Activated T-cell treated with anti-CD3 and anti-CD28 coated beads for 4 hours (primary cell): ENCODE measurements around the gene NDUFS5.
"Not testable (repeated sequence)": the region's sequence is repeated elsewhere in the genome, so short reads cannot be mapped to it uniquely, and the experiment has no call there.

Experiments used
- DNase-seq: peaks from one replicate; pipeline ENCODE4 v3.0.0-alpha.2; 2020

NDUFS5 gene

DNA sequence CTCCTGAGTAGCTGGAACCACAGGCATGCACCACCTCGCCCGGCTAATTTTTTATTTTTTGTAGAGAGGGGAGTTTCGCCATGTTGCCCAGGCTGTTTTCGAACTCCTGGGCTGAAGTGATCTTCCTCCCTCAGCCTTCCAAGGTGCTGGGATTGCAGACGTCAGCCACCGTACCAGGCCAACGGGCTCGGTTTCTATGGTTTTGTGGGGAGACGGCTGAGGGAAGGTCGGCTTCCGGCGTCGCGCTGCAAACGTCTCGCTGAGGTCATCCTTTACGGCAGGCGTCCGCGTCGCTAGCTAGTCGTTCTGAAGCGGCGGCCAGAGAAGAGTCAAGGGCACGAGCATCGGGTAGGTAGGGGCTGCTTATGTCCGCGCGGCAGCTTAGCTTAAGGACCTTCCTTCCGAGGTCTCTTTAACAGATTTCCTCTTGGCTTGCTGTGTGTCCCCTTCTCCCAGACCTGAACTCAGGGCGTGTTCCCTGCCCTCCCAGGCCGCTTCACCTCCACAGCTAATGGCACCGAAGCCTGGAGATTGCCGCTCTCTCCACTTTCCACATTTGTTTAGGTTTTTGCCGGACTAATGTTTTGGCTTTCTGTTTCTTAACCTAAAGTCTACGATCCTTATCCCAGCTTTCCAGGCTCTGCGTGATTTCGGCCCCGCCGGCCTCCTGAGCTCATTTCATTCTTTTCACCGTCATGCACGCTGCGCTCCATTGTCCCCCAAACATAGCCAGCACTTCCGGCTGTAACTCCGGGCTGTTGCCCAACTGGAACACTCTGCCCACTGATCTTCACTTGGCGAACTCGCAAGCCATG, at the start of gene NDUFS5:
Gene NDUFS5, plus strand, starts transcription at position 300 of the 815 bp plus-strand sequence. CDS start 2,375 bp downstream, outside the sequence.
- DNase-seq = peak; percentile 69

DNA sequence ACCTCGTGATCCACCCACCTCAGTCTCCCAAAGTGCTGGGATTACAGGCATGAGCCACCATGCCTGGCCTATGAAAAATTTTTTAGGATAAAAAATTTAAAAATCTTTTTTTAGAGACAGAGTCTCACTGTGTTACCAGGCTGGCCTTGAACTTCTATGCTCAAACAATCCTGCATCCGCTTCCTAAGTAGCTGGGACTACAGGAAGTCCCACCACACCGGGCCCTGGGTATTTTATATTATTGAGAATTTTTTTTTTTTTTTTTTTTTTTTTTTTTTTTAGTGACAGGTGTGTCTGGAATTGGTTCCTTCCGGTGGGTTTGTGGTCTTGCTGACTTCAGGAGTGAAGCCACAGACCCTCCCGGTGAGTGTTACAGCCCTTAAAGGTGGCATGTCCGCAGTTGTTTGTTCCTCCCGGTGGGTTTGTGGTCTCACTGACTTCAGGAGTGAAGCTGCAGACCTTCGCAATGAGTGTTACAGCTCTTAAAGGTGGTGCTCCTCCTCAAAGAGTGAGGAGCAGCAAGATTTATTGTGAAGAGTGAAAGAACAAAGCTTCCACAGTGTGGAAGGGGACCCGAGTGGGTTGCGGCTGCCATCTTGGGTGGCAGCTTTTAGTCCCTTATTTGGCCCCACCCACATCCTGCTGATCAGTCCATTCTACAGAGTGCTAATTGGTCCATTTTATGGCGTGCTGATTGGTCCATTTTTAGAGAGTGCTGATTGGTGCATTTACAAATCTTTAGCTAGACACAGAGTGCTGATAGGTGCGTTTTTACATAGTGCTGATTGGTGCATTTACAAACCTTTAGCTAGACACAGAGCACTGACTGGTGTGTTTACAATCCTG, 48.5 kb upstream of the NDUFS5 start:
- peak; percentile 4 for DNase-seq

DNA sequence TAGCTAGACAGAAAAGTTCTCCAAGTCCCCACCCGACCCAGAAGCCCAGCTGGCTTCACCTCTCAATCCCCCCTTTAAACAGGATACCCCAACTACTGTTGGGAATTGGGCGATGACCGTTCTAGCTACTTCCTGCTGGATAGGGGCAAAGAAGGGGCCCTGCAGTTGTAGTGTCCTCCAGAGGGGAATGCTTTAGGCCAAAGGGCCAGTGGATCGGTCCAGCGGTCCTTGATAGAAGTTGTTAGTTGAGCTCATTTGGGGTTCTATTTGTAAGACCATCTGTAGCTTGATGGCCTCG, 48.0 kb upstream of the NDUFS5 start:
- not testable (repeated sequence) for DNase-seq

DNA sequence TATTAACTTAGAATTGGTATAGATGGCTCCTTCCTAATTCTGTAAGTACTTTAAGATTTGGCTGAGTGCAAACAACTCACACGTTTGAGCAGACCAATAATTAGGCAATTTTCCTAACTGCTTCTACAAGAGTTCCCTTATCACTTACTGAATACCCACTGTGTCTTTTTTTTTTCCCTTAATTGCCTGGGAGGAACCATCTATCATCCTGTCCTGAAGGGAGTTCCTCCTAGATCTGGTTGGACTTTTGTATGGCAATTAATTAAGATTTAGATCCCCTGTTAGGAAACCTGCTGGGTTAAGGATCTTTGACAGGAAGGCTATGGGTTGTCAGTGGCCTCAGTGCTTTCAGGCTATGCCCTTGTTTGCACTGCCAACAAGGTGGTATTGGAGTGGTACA, 46.8 kb upstream of the NDUFS5 start:
- not testable (repeated sequence) for DNase-seq

DNA sequence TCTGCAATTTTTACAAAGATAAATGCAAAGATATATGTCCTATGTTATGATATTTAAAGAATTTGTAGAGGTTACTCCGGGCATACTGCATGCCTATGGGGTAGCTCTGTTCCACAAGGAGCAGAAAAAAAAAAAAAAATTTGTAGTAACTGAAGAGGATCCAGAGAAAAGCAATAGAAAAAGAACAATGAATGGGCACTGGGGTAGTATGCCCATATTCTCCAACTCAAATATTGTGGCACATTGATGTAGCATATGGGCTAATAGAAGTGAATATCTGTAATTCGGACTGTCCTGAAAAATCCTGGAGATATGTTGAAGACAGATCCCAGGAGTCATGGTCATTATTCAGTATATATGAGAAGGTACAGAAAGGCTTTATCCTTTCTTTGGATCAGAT, 36.2 kb upstream of the NDUFS5 start:
- DNase-seq = no peak

DNA sequence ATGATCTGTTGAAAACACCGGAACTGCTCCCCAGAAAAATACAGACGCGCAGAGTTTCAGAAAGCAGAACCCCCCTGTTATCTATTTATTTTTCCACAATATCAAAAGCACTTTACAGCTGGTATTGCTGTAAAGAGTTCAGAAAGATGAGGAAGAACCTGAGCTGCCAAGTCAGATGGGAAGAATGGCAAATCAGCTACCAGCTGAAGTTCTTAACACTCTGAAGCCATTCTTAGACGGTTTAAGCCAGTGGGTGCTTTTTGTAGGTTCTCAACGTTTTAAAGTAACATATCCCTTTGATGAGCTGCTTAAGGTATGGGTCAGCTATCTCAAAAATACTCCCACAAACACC, 35.8 kb upstream of the NDUFS5 start:
- no peak for DNase-seq

DNA sequence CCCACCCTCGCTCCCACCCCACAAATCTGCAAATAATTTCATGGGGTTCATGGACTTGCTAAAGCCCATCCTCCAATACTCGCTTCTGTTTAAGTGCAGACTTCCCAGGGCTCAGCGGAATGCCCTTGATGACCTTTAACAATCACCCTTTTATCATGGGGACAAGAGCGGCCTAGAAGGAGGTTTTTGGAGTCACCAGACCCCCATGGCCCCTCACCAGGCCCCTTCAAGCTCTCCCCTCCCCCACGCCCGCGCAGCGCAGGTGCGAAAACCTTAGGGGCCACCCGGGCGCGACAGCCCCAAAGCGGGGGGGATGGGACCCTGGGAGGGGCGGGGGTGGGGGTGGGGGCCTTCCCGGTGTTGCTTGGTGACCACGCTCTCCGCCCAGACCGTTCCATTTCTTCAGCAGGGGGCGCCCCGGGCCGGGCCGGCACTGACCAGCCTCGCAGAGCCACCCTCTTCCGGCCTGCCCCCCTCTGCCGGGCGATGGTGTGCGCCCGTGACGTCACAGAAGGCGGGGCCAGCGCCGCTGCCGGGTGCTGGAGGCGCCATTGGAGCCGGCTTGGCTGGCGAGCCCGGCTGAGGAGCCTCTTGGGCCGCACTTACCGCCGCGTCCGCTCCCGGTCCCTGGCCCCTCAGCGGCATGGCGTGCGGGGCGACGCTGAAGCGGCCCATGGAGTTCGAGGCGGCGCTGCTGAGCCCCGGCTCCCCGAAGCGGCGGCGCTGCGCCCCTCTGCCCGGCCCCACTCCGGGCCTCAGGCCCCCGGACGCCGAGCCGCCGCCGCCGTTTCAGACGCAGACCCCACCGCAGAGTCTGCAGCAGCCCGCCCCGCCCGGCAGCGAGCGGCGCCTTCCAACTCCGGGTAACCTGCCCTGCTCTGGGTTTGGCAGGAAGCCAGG, 35.2 kb upstream of the NDUFS5 start, which contains the start of gene AKIRIN1:
Gene AKIRIN1, plus strand, starts transcription at position 539 of the 900 bp plus-strand sequence. Its CDS starts 105 bp downstream, at position 644.
- DNase-seq = peak; percentile 91

DNA sequence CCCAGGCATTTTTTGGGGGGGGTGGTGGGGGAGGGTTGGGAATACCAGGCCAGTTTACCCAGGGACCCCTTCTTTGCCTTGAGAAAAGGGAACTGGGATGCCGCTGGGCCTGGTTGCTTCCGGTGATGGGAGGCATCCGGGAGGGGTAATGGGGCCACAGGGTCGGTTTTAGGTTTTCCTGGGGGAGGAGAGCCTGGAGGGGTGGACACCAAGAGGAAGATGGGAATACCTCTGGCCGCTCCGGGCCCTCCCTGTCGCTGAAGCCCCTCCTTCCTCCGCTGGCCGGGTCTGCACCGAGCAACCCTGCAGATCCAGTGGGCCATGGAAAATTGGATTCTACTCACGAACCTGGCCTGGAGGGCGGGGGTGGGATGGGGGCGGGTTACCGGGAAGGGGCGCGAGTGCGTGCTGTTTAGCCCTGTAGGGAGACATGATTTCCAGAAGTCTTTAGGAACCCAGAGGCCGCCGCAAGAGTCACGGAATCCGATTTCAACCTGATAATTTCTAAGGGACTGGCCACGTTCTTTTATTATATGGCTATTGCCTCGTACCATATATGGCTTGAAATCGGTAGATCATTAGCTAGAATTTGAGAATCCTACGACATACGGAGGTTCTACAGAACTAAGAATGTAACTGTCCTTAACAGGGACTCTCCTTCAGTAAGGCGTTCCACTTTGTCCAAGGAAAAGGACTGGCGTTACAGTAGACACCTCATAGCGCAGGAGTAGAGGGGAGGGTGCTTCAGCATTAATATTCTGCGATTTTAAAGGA, 34.3 kb upstream of the NDUFS5 start:
- DNase-seq = no peak

DNA sequence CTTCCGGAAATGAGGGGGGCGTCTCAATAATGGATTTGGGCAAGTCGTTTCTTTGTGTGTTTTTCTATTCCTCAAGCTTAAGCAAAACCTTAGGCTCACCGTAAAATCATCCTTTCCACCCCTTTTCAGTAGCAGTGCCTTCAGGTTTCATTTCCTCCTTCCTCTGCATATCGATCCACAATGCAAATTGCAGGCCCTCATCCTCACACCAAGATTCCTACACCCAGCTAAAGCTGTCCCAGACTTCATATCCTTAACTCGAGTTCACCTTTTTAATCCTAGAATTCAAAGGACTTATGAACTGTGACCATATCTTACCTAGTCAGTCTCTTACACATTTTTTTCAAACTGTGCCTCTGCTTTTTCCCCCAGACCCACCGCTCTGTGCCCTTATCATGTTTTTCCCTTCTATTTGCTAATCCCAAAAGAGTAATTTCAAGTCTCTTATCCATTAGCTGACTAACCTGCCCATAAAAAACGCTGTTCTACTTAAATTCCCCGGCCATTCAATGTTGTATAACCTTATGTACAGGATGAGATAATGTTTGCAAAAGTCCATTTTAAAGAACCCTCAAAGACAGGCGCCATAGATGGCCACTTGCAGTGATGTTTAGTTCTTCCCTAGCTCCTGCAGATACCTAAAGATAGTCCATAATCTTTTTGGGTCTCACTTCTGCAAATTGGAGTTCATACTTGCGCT, 33.6 kb upstream of the NDUFS5 start:
- no peak for DNase-seq

DNA sequence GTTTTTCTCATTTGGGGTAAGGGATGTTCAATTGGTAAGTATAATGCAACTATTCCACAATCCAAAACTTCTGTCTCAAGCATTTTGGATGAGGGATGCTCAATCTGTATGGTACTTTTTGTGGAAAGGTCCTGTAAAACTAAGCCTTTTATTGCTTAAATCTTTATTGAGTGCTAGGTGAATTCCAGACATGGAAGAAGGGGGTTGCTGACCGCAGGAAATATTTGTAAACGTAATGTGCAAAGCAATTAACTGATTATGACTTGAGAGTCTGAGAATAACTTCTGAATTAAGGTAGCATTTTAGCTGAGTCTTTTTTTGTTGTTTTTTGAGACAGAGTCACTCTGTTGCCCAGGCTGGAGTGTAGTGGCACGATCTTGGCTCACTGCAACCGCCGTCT, 32.0 kb upstream of the NDUFS5 start:
- DNase-seq = no peak

DNA sequence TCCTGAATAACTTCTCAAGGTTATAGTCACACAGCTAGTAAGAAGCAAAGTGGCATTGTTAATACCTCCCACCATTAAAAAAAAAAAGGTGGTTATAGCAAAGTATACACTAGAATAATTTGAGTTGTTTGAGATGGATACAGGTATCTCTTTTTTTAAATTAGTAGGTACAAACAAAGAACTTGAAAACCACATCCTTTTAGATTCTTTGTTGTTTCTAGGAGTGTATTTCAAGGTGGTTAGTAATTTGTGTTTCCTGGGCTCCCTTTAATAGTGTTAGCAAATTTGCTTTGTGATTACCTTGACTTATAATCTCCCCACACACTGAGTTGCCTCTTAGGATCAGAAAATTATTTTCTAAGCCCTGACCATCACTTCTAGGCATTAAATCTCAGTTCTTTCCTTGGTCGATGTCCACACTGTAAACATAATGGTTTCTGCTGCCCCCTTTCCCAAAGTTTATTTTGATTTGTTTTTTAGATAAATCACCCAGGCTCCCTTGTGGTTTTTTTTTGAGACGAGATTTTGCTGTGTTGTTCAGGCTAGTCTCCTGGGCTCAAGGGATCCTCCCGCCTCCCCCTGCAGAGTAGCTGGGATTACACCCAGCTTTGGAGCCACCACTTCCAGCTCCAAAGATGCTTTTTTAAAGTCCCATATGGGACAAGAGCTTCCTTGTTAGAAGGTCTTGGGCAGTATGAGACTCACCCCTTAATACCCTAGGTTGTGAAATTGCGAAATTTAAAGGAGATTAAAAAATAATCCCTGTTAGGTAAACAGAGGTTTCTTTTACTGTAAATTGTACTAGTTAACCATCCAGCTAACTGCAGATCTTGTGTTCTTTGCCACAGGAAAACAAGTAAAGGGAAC, 28.9 kb upstream of the NDUFS5 start:
- DNase-seq = no peak

DNA sequence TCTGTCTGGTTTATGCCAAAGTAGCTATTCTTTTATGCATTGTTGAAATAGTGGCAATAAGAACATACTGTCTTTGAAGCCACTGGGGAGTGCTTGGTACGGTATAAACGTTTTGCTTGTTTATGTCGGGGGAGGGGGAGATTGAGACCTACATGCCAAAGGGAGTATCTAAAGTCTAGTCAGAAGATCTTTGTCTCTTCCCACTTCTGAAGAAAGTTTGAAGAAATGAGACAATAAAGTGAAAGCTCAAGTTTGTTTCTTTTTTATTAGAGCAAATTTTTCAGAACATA, 28.3 kb upstream of the NDUFS5 start:
- no peak for DNase-seq

DNA sequence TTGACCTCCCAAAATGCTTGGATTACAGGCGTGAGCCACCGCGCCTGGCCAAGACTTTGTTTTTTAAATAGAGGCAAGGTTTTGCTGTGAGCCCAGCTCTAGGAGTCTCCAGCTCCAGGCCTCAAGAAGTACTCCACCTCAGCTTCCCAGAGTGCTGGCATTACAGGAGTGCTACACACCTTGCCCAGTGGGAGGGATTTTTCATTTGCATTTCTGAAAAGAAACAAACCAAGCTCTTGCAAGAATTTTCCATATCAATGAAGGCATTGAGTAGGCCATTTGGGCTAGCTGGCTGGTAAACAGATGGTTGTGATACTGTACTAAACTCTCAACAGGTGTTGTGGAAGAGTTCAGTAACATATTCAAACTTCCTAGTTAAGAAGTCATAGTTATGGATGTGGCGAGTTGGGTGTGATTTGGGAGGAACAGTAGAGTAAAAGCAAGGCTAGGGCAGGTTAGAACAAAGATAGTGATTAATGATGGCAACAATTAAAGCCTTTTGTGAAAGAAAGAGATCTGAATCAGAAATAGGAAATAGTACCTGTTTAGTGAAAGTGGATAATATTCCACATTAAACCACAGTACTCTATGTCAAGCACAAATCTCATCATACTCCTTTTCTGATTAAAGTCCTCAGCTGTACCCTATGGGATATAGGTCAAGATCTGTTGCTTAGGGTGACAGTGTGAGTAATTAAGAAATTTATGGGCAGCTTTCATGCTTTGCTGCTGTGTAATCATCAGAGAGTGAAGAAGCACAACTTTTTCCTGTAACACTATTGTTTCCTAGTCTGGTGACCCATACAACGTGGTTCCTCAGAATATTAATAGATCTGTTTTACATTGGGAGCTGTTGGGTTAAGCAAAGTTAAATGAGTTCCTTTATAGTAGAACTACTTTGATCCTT, 24.4 kb upstream of the NDUFS5 start:
- DNase-seq = no peak

DNA sequence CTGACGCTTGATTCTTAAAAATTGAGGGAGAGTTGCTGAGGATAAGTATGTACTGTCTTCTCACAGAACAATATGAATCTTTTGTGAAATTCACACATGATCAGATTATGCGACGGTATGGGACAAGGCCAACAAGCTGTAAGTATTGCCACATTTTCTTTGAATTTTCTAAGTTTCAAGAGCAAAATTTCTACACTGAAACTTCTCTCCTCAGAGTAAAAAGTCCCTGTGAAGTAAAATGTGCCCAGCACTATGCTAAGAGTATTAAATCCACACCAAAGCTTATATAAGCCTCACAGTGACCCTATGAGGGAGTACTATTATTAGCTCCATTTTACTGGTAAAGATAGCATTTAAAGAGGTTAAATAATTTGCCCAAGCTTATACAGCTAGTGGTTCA, 22.9 kb upstream of the NDUFS5 start:
- no peak for DNase-seq

DNA sequence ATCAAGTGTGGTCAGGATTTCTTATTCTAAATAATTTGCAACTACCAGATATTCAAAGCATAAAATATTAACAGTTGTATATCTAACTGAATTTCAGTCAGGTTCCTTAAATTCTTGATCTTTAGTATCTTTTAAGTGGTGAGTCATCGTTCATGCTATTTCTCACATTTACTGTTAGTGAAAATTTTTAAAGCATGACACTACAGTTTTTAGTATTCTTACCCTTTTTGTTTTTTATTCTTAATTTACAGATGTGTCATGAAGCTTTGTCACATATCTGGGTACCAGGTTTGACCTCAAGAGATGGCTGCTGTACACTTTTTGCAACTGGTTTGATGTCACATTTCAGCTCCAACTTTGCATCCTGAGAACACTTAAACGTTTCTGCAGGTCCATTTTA, 22.4 kb upstream of the NDUFS5 start:
- DNase-seq = no peak

DNA sequence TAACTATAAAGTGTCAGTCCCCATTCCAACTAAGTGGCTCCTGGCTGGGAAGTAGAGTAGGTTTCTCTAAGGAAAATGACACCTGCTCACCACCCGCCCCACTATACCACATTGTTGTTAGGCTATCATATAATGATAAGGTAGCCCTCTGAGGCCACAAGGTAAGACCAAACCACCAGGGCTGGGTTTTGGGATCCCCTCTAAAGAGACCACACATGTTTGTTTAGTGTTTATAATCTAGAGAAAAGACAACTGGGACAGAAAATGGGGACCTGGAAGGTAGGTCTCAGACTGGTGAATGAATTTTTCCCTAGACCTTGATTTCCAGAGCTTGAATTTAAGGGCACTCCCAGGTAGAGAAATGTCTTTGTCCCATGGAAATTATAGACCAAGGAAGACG, 19.9 kb upstream of the NDUFS5 start:
- DNase-seq = no peak

DNA sequence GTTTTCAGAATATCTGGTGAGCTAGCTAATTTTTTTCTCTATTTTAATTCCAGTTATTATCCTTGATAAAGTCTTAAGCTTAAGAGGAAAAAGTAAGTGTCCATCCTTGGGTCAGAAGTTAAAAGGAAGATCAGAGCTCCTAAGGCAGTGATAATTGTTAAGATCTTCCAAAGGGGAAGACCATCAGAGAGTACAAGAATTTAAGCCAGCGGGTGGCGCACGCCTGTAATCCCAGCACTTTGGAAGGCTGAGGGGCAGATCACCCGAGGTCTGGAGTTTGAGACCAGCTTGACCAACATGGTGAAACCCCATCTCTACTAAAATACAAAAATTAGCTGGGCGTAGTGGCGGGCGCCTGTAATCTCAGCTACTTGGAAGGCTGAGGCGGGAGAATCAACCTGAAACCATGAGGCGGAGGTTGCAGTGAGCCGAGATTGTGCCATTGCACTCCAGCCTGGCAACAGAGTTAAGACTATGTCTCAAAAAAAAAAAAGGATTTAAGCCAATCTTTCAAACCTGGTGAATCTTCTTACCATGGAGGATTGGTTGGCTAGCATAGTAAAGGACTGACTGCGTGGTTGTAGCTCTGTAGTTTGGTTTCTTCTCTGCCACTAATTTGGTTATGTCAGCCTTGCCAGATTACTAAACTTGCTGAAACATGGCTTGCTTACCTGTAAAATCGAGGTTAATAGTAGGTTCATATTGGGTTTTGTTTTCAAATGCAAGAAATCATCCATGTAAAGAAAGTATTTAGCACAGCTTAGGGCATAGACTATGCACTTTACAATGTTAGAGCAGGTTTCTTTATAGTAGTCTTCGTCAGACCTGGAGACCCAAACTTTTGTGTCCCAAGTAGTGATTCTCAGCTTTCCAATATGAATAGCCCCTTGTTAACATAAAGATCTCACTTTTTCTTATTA, 19.2 kb upstream of the NDUFS5 start:
- no peak for DNase-seq

DNA sequence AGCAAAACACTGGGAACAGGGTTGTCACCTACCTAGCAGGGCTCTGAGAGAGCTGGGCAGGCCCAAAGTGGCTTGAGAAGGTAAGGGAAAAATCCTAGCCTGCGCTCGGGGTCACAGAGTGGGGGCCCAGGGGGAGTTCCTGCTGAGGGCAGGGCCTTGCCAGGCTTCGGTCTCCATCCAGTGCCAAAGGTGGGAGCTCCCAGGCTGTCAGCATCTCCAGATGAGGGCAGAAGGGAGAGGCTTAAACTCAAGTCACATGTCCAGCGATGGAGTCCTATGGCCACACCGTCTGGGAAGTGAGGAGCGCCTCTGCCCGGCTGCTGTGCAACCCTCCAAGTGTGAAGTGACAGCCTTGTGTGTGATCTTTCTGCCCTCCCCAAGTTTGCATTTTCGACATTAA, 11.2 kb upstream of the NDUFS5 start:
- not testable (repeated sequence) for DNase-seq
